MM.1S (cell line): ENCODE results near the gene CAST.

Source experiments
- DNase-seq: peaks from one replicate; pipeline ENCODE4 v3.0.0-alpha.2; 2015
- H2AFZ ChIP-seq: fragments of 300-600 bp; sonication (generic); 2 replicates; pipeline ENCODE4 v1.6.0; 2016; ENCODE audit warnings: antibody characterized with exemption, low read length
- H3F3A ChIP-seq: fragments of 300-600 bp; sonication (generic); 2 replicates; pipeline ENCODE4 v1.6.1; 2016; ENCODE audit warnings: mild to moderate bottlenecking, antibody characterized with exemption, low read length, moderate library complexity, mixed read lengths; ENCODE audit not compliant: insufficient read depth
- H3K27ac ChIP-seq: fragments of 300-600 bp; sonication (generic); 2 replicates; pipeline ENCODE4 v1.5.1; 2016; ENCODE audit warnings: mild to moderate bottlenecking, low read length
- H3K27me3 ChIP-seq: fragments of 300-600 bp; sonication (generic); replicated peaks from 2 replicates; pipeline ENCODE4 v1.6.0; 2016; ENCODE audit warnings: low read length; ENCODE audit not compliant: insufficient read depth
- H3K36me3 ChIP-seq: fragments of 300-600 bp; sonication (generic); replicated peaks from 2 replicates; pipeline ENCODE4 v1.6.1; 2016; ENCODE audit warnings: mild to moderate bottlenecking, low read length, mixed read lengths; ENCODE audit not compliant: insufficient read depth
- H3K4me1 ChIP-seq: fragments of 300-600 bp; sonication (generic); 2 replicates; pipeline ENCODE4 v1.6.1; 2016; ENCODE audit warnings: low read length, mixed read lengths
- H3K4me2 ChIP-seq: fragments of 300-600 bp; sonication (generic); 2 replicates; pipeline ENCODE4 v1.6.0; 2016; ENCODE audit warnings: low read depth, low read length
- H3K4me3 ChIP-seq: fragments of 300-600 bp; sonication (generic); 2 replicates; pipeline ENCODE4 v1.5.1; 2016; ENCODE audit warnings: low read length, mixed read lengths
- H3K79me2 ChIP-seq: fragments of 300-600 bp; sonication (generic); 2 replicates; pipeline ENCODE4 v1.6.1; 2016; ENCODE audit warnings: mixed run types, low read length, mixed read lengths
- H3K9ac ChIP-seq: fragments of 300-600 bp; sonication (generic); 2 replicates; pipeline ENCODE4 v1.6.1; 2016; ENCODE audit warnings: low read length, mixed read lengths
- H3K9me2 ChIP-seq: fragments of 300-600 bp; sonication (generic); replicated peaks from 2 replicates; pipeline ENCODE4 v1.6.1; 2016; ENCODE audit warnings: mild to moderate bottlenecking, low read length, mixed read lengths; ENCODE audit not compliant: insufficient read depth
- H3K9me3 ChIP-seq: fragments of 300-600 bp; sonication (generic); replicated peaks from 2 replicates; pipeline ENCODE4 v1.6.1; 2016; ENCODE audit warnings: mild to moderate bottlenecking, low read length, mixed read lengths; ENCODE audit not compliant: insufficient read depth
- H4K20me1 ChIP-seq: fragments of 300-600 bp; sonication (generic); 2 replicates; pipeline ENCODE4 v1.6.1; 2016; ENCODE audit warnings: mild to moderate bottlenecking, low read length, moderate library complexity, mixed read lengths; ENCODE audit not compliant: insufficient read depth
- CTCF ChIP-seq: fragments of 300-600 bp; sonication (generic); IDR thresholded peaks from 2 replicates; pipeline ENCODE4 v1.5.1; 2016; ENCODE audit warnings: antibody characterized with exemption, low read length, mixed read lengths
- EZH2 ChIP-seq: fragments of 300-600 bp; sonication (generic); optimal IDR thresholded peaks from 2 replicates; pipeline ENCODE3; 2017; ENCODE audit warnings: low read depth, mild to moderate bottlenecking, antibody characterized with exemption, low read length, mixed read lengths
- EZH2phosphoT487 ChIP-seq: fragments of 300-600 bp; sonication (generic); IDR thresholded peaks from 2 replicates; pipeline ENCODE4 v1.6.1; 2018; ENCODE audit warnings: antibody characterized with exemption, low read length

CAST gene

GRCh38 chr5:96638561-96638960 is 23.6 kb upstream of the CAST start:
- H3K27me3 ChIP-seq, result no peaks in the 10 kb centered on the region; the same call in 1 of the 2 replicates
- no peaks in the 10 kb centered on the region for H3K79me2 ChIP-seq
- 0 out of 2 replicates have a peak, but pooled peaks cover 3% of the 10 kb centered on the region for H3F3A ChIP-seq
- no peak overlapping the region for H2AFZ ChIP-seq
- no peaks in the 10 kb centered on the region for H3K36me3 ChIP-seq
- no peak overlapping the region for H3K27ac ChIP-seq
- no peak overlapping the region for H3K4me2 ChIP-seq
- no peak overlapping the region for H3K4me3 ChIP-seq
- no peaks in the 10 kb centered on the region for H3K9me2 ChIP-seq
- TF ChIP-seq EZH2 (no peak), CTCF (no peak), EZH2phosphoT487 (no peak)
- H3K9me3 ChIP-seq, result no peaks in the 10 kb centered on the region
- no peak overlapping the region for H3K9ac ChIP-seq
- H3K4me1 ChIP-seq, result peaks cover 11% of the 10 kb centered on the region
- DNase-seq, result no peak
- no peaks in the 10 kb centered on the region for H4K20me1 ChIP-seq

GRCh38 chr5:96640696-96641095 is 21.5 kb upstream of the CAST start:
- H2AFZ ChIP-seq, result no peak overlapping the region
- H3F3A ChIP-seq, result 0 out of 2 replicates have a peak, but pooled peaks cover 3% of the 10 kb centered on the region
- peaks cover 11% of the 10 kb centered on the region for H3K4me1 ChIP-seq
- no peak overlapping the region for H3K4me3 ChIP-seq
- no peaks in the 10 kb centered on the region for H3K79me2 ChIP-seq
- H3K4me2 ChIP-seq, result no peak overlapping the region
- no peaks in the 10 kb centered on the region for H4K20me1 ChIP-seq
- H3K9me2 ChIP-seq, result no peaks in the 10 kb centered on the region
- H3K27me3 ChIP-seq, result no peaks in the 10 kb centered on the region; the same call in 1 of the 2 replicates
- no peak for DNase-seq
- no peak overlapping the region for H3K27ac ChIP-seq
- TF ChIP-seq EZH2 (no peak), CTCF (no peak), EZH2phosphoT487 (no peak)
- H3K36me3 ChIP-seq, result no peaks in the 10 kb centered on the region
- no peaks in the 10 kb centered on the region for H3K9me3 ChIP-seq
- H3K9ac ChIP-seq, result no peak overlapping the region

- Histone ChIP-seq H3K27ac (no peak overlapping the region), H3K4me3 (no peak overlapping the region), H3F3A (0 out of 2 replicates have a peak, but pooled peaks cover 3% of the 10 kb centered on the region), H2AFZ (no peak overlapping the region), H3K9me2 (no peaks in the 10 kb centered on the region), H4K20me1 (no peaks in the 10 kb centered on the region), H3K79me2 (no peaks in the 10 kb centered on the region), H3K9ac (no peak overlapping the region), H3K9me3 (no peaks in the 10 kb centered on the region), H3K36me3 (no peaks in the 10 kb centered on the region), H3K27me3 (no peaks in the 10 kb centered on the region; the same call in 1 of the 2 replicates), H3K4me1 (peaks cover 11% of the 10 kb centered on the region), H3K4me2 (peak overlapping the region; percentile 26; the same call in 1 of the 2 replicates)
- TF ChIP-seq EZH2, result no peak
- no peak for TF ChIP-seq CTCF
- no peak for TF ChIP-seq EZH2phosphoT487
- DNase-seq, result peak; percentile 38
Observed at GRCh38 chr5:96641368-96642280, 20.6 kb upstream of the CAST start.
